ENCODE results near the gene HHAT. TPM values are rescaled to one million over a fixed set of nuclear protein-coding genes. Genes with fewer than 3 reads are reported as not detected.

The HHAT gene
- polyA plus RNA-seq (4.4 and 5.3 TPM in 2 replicates), polyA minus RNA-seq (8.6 and 8.8 TPM in 2 replicates)

- Histone ChIP-seq H3K79me2 (replicated peaks; ENCODE audit: insufficient read depth, low read length) (no peaks in the 10 kb centered on the region), H3K9me3 (ENCODE audit: low read length) (no peaks in the 10 kb centered on the region), H3K27ac (ENCODE audit: low read length) (peak within 1 kb of the TSS; percentile 37), H3K9ac (ENCODE audit: low read length) (peak within 1 kb of the TSS; percentile 69), H3K36me3 (ENCODE audit: insufficient read depth, low read length) (no peaks in the 10 kb centered on the region), H2AFZ (ENCODE audit: low read depth, low read length) (peak within 1 kb of the TSS; percentile 94), H3K4me2 (ENCODE audit: low read length) (peak within 1 kb of the TSS; percentile 47), H3K27me3 (ENCODE audit: insufficient read depth, low read depth, low read length) (no peaks in the 10 kb centered on the region), H4K20me1 (ENCODE audit: insufficient read depth) (no peaks in the 10 kb centered on the region), H3K9me2 (ENCODE audit: insufficient read depth, low read length) (no peaks in the 10 kb centered on the region), H3F3A (ENCODE audit: insufficient read depth, low read length, poor library complexity, severe bottlenecking) (no peaks in the 10 kb centered on the region), H3K4me3 (ENCODE audit: low read length) (peak within 1 kb of the TSS; percentile 89)
- TF ChIP-seq SMC3 (conservative IDR thresholded peaks at IDR 0.05; ENCODE audit: poor library complexity) (peak; percentile 38), TAF1 (IDR thresholded peaks at IDR 0.05; ENCODE audit: low read depth) (no peak), REST (IDR thresholded peaks at IDR 0.05; ENCODE audit: borderline replicate concordance) (no peak), POLR2AphosphoS5 (IDR thresholded peaks at IDR 0.05) (peak; percentile 9), MXI1 (conservative IDR thresholded peaks at IDR 0.05; ENCODE audit: poor library complexity, severe bottlenecking) (peak; percentile 48), CTCF (IDR thresholded peaks at IDR 0.05; ENCODE audit: poor library complexity, severe bottlenecking) (peak; percentile 50), RAD21 (conservative IDR thresholded peaks at IDR 0.05) (no peak)
Observed at GRCh38 chr1:210328746-210329503, at the start of gene HHAT. Gene HHAT (plus strand): TSS chr1:210328902. CDS start chr1:210348976, 20,074 bp downstream.

GRCh38 chr1:210280221-210280620 lies 48.5 kb upstream of the HHAT start:
- Histone ChIP-seq H3K36me3 (ENCODE audit: insufficient read depth, low read length) (no peaks in the 10 kb centered on the region), H3K9ac (ENCODE audit: low read length) (no peak overlapping the region), H3K9me2 (ENCODE audit: insufficient read depth, low read length) (no peaks in the 10 kb centered on the region)

More at GRCh38 chr1:210280221-210280620, 48.5 kb upstream of the HHAT start:
- no peak for TF ChIP-seq MXI1 (conservative IDR thresholded peaks at IDR 0.05; ENCODE audit: poor library complexity, severe bottlenecking)
- TF ChIP-seq REST (IDR thresholded peaks at IDR 0.05; ENCODE audit: borderline replicate concordance): no peak
- no peak for TF ChIP-seq TAF1 (IDR thresholded peaks at IDR 0.05; ENCODE audit: low read depth)
- TF ChIP-seq RAD21 (conservative IDR thresholded peaks at IDR 0.05): no peak
- TF ChIP-seq SMC3 (conservative IDR thresholded peaks at IDR 0.05; ENCODE audit: poor library complexity): no peak
- TF ChIP-seq EP300 (conservative IDR thresholded peaks at IDR 0.05; ENCODE audit: poor library complexity, severe bottlenecking): no peak
- no peak for TF ChIP-seq CTCF (IDR thresholded peaks at IDR 0.05; ENCODE audit: poor library complexity, severe bottlenecking)
- TF ChIP-seq EZH2 (IDR thresholded peaks at IDR 0.05; ENCODE audit: borderline replicate concordance, insufficient read depth, low read length, poor library complexity, severe bottlenecking): no peak
- TF ChIP-seq POLR2AphosphoS5 (IDR thresholded peaks at IDR 0.05): no peak
- no peak overlapping the region for H3K27ac ChIP-seq (ENCODE audit: low read length)
- no peak overlapping the region for H3K4me3 ChIP-seq (ENCODE audit: low read length)
- H2AFZ ChIP-seq (ENCODE audit: low read depth, low read length): no peak overlapping the region
- no peak overlapping the region for H3K4me2 ChIP-seq (ENCODE audit: low read length)
- H3K79me2 ChIP-seq (replicated peaks; ENCODE audit: insufficient read depth, low read length): no peaks in the 10 kb centered on the region
- H3K27me3 ChIP-seq (ENCODE audit: insufficient read depth, low read depth, low read length): no peaks in the 10 kb centered on the region
- no peaks in the 10 kb centered on the region for H4K20me1 ChIP-seq (ENCODE audit: insufficient read depth)
- peaks cover 11% of the 10 kb centered on the region for H3K9me3 ChIP-seq (ENCODE audit: low read length)
- no peaks in the 10 kb centered on the region for H3F3A ChIP-seq (ENCODE audit: insufficient read depth, low read length, poor library complexity, severe bottlenecking)
